ENCODE data around the gene MLLT11.

The MLLT11 gene

DNA sequence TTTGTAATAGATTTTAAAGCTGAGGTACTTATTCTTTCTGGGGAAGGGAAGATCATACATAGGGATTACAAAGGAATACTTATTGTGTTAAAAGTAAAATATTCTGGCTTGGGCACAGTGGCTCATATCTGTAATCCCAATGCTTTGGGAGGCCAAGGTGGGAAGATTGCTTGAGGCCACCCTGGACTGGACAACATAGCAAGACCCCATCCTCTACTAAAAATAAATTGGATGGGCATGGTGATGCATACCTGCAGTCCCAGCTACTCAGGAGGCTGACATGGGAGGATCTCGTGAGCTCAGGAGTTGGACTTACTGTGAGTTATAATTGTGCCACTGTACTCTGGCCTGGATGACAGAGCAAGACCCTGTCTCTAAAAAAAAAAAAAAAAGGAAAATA is 37.9 kb downstream of the MLLT11 start:
- no peak for DNase-seq (ENCODE audit: low spot score)
- TF ChIP-seq, protein P1, sequence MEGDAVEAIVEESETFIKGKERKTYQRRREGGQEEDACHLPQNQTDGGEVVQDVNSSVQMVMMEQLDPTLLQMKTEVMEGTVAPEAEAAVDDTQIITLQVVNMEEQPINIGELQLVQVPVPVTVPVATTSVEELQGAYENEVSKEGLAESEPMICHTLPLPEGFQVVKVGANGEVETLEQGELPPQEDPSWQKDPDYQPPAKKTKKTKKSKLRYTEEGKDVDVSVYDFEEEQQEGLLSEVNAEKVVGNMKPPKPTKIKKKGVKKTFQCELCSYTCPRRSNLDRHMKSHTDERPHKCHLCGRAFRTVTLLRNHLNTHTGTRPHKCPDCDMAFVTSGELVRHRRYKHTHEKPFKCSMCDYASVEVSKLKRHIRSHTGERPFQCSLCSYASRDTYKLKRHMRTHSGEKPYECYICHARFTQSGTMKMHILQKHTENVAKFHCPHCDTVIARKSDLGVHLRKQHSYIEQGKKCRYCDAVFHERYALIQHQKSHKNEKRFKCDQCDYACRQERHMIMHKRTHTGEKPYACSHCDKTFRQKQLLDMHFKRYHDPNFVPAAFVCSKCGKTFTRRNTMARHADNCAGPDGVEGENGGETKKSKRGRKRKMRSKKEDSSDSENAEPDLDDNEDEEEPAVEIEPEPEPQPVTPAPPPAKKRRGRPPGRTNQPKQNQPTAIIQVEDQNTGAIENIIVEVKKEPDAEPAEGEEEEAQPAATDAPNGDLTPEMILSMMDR (IDR thresholded peaks at IDR 0.05; ENCODE audit: extremely low read depth, missing control alignments), result no peak

DNA sequence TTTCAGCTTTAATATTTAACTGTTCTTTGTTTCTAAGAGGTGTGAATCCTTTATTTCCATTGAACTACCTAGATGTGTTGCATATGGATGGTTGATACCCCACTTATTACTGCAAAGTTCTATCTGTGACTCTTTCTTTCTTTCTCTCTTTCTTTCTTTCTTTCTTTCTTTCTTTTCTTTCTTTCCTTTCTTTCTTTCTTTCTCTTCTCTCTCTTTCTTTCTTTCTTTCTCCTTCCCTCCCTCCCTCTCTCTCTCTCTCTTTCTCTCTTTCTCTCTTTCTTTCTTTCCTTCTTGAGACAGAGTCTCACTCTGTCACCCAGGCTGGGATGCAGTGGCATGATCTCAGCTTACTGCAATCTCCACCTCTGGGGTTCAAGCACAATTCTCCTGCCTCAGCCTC is 44.4 kb downstream of the MLLT11 start:
- DNase-seq (ENCODE audit: low spot score), result no peak
- TF ChIP-seq, protein P1 (IDR thresholded peaks at IDR 0.05; ENCODE audit: extremely low read depth, missing control alignments), result no peak

DNA sequence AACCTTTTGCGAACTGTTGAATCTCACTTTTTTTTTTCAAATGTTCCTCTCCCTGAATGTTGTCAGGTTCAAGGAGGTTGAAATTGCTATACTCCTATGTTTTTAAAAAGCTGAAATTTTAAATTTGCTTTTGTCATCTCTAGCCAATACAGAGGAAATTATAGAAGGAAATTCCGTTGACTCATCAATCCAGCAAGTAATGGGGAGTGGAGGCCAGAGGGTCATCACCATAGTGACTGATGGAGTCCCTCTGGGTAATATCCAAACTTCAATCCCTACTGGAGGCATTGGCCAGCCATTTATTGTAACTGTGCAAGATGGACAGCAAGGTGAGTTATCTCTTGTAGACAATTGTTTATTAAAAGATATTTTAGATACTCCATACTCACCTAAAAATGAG is 46.7 kb downstream of the MLLT11 start:
- TF ChIP-seq, protein P1 (IDR thresholded peaks at IDR 0.05; ENCODE audit: extremely low read depth, missing control alignments), result no peak
- no peak for DNase-seq (ENCODE audit: low spot score)

DNA sequence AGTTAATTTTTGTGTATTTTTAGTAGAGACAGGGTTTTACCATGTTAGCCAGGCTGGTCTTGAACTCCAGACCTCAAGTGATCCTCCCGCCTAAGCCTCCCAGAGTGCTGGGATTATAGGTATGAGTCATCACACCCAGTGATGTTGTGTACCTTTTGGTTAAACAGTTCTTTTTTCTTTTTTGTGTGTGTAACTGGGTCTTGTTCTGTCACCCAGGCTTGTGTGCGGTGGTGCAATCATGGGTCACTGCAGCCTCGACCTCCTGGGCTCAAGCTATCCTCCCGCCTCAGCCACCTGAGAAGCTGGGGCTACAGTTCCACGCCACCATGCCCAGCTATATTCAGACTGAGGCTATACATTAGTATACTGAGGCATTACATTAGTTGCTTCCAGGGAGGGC is 48.1 kb downstream of the MLLT11 start:
- DNase-seq (ENCODE audit: low spot score), result no peak
- TF ChIP-seq, protein P1 (IDR thresholded peaks at IDR 0.05; ENCODE audit: extremely low read depth, missing control alignments), result no peak

DNA sequence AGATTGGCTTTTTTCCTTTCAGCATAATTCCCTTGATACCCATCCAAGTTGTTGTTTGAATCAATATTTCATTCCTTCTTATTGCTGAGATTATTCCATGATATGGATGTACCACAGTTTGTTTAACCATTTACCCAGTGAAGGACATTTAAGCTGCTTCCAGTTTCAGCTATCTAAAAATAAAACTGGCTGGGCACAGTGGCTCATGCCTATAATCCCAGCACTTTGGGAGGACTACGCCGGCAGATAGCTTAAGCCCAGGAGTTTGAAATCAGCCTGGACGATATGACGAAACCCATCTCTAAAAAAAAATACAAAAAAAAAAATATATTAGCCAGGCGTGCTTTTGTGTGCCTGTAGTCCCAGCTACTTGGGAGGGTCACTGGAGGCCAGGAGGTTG is 53.7 kb downstream of the MLLT11 start:
- DNase-seq (ENCODE audit: low spot score), result no peak
- TF ChIP-seq, protein P1 (IDR thresholded peaks at IDR 0.05; ENCODE audit: extremely low read depth, missing control alignments), result no peak
